Prostate gland (tissue), 2 donors: ENCODE data around the gene ARHGAP4. TPM values are rescaled to one million over a fixed set of nuclear protein-coding genes. Genes with fewer than 3 reads are reported as not detected.

Source experiments
- DNase-seq: peaks from one replicate; pipeline ENCODE4 v3.0.0-alpha.2; 2019; ENCODE audit warnings: low spot score
- H3K27ac ChIP-seq, 2 donors: fragments of 200-600 bp; sonication (generic); 2 replicates each; pipeline ENCODE4 v1.5.1; 2017 to 2019
- H3K27me3 ChIP-seq: fragments of 200-600 bp; sonication (generic); replicated peaks from 2 replicates; pipeline ENCODE4 v1.5.1; 2019; ENCODE audit not compliant: insufficient read depth
- H3K36me3 ChIP-seq, 2 donors: fragments of 200-600 bp; sonication (generic); 1 replicate in 1 of 2; 2 replicates in 1 of 2; pipeline versions ENCODE4 v1.5.1 to v1.8.1; 2017 to 2019
- H3K4me1 ChIP-seq: fragments of 200-600 bp; sonication (generic); replicated peaks from 2 replicates; pipeline ENCODE4 v1.5.1; 2019
- H3K4me3 ChIP-seq, 2 donors: fragments of 200-600 bp; sonication (generic); 2 replicates each; pipeline ENCODE4 v1.5.1; 2017 to 2019
- H3K9me3 ChIP-seq: fragments of 200-600 bp; sonication (generic); 2 replicates; pipeline ENCODE4 v1.5.1; 2017
- POLR2A ChIP-seq: fragments of 450-650 bp; IDR thresholded peaks from one replicate; pipeline ENCODE4 v1.6.1; 2016; ENCODE audit warnings: antibody characterized with exemption, mild to moderate bottlenecking
- POLR2AphosphoS5 ChIP-seq: sonication (generic); formaldehyde crosslinking; IDR thresholded peaks from one replicate; pipeline ENCODE4 v1.6.1; 2017; ENCODE audit warnings: antibody characterized with exemption
- WGBS: methylation state at CpG from one replicate; pipeline ENCODE4 v1.1.5; 2018; 5-methylcytosine and 5-hydroxymethylcytosine counted together
- intact Hi-C: fragments of 100-400 bp; cut with DNase I; formaldehyde crosslinking; loops from one replicate; pipeline ENCODE4 v1.14.2; 2022
- total RNA-seq, 2 donors: library from RNA; depleted of rRNA; stranded (reverse); fragments of >200 nt; gene quantifications; one replicate each; pipeline ENCODE4 v1.1.0, GENCODE V29; 2016
- TF ChIP-seq, protein P1 (sequence below), 4 experiments: fragments of 200-600 bp in 2 of 4; fragments of 450-650 bp in 2 of 4; sonication (generic) in 2 of 4; IDR thresholded peaks; 1 replicate in 3 of 4; 2 replicates in 1 of 4; pipeline ENCODE4 v1.5.1; 2016 to 2019; ENCODE audit warnings: antibody characterized with exemption in 4 of 4, mild to moderate bottlenecking in 2 of 4, moderate library complexity in 2 of 4

Gene ARHGAP4
- total RNA-seq, 2 donors from 2014 or later: 11.9 to 41.1 TPM

DNA sequence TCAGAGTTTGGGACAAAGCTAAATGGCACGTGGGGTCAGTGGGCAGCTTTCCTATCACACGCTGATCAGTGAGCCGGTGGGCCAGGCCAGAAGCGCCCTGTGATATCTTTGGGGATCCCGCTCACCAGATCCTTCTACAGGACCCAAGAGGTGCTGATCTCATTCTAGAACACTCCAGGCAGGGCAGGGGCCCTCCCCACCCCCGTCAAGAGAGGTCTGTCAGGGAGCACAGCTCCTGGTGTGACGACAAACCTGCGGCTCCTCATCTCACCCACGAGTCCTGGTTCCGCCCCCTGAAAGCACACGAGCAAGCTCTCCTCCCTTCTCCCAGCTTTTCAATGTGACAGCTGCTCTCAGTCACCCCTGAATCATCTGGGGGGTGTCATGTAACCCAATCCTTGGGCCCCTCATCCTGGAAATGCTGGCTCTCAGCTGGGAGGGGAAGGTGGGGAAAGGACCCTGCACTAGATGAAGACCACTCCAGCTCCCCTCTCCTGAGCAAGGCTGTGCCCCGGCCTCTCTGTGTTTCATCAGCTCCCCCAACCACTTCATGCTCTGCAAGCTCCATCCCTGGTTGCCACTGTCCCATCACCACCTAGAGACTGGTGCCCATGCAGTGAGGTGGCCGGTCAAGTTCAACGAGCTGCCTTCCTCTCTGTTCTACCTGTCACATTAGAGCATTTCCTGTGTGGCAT, 40.9 kb upstream of the ARHGAP4 start:
- no peak for TF ChIP-seq POLR2AphosphoS5
- TF ChIP-seq, protein P1, sequence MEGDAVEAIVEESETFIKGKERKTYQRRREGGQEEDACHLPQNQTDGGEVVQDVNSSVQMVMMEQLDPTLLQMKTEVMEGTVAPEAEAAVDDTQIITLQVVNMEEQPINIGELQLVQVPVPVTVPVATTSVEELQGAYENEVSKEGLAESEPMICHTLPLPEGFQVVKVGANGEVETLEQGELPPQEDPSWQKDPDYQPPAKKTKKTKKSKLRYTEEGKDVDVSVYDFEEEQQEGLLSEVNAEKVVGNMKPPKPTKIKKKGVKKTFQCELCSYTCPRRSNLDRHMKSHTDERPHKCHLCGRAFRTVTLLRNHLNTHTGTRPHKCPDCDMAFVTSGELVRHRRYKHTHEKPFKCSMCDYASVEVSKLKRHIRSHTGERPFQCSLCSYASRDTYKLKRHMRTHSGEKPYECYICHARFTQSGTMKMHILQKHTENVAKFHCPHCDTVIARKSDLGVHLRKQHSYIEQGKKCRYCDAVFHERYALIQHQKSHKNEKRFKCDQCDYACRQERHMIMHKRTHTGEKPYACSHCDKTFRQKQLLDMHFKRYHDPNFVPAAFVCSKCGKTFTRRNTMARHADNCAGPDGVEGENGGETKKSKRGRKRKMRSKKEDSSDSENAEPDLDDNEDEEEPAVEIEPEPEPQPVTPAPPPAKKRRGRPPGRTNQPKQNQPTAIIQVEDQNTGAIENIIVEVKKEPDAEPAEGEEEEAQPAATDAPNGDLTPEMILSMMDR (IDR thresholded peaks at IDR 0.05): no peak
- TF ChIP-seq POLR2A: no peak
- Histone ChIP-seq H3K27ac (peak overlapping the region in 1 of 2 donors; percentile 98), H3K27me3 (no peaks in the 10 kb centered on the region), H3K9me3 (no peaks in the 10 kb centered on the region), H3K36me3 (no peaks in the 10 kb centered on the region), H3K4me1 (no peaks in the 10 kb centered on the region), H3K4me3 (no peak overlapping the region)
- no peak for DNase-seq
- intact Hi-C loops: no loop called here
- 50% methylated on average over 10 of the region's 14 CpGs for WGBS

DNA sequence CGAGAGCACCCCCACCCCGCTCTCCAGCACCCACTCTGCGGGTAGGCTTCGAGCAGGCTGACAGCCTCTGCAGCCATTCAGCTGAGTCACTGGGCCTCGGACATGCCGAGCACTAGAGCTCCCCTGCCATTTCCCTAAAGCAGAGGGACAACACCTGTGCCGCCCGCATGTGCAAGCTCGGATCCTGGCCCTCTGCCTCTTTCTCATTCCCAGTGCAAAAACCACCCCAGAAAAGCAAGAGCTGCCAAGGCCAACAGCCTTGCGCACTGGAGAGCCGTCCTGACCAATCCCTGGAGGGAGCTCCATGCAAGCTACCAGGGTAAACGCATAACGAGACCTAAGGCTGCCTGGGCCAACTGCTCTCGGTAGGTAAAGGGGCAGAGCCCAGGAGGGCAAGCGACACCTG, 40.2 kb upstream of the ARHGAP4 start:
- DNase-seq: no peak
- 22% methylated on average over 13 of the region's 15 CpGs for WGBS
- Histone ChIP-seq H3K9me3 (no peaks in the 10 kb centered on the region), H3K27me3 (no peaks in the 10 kb centered on the region), H3K27ac (peak overlapping the region in 1 of 2 donors; percentile 5), H3K36me3 (no peaks in the 10 kb centered on the region), H3K4me3 (no peak overlapping the region), H3K4me1 (no peaks in the 10 kb centered on the region)
- TF ChIP-seq POLR2AphosphoS5 (no peak), POLR2A (no peak)
- TF ChIP-seq, protein P1 (IDR thresholded peaks at IDR 0.05): no peak
- intact Hi-C loops: no loop called here

DNA sequence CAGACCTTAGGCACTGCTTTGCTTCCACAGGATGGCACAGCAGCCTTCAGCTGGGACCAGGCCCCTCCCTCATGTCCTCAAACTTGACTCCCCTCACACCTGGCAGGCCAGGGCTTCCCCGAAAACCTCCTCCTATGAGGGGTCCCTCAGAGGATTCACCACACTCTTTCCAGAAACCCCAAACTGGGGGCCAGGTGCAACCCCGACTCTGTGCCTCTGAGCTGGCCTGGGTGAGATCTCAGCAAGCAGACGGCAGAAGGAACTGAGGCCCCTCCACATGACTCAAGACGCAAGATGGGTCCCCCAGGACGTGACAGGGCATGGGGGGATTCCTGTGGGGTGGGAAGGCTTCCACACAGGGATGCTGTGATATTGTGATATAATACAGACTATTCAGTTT, 39.3 kb upstream of the ARHGAP4 start:
- intact Hi-C loops: no loop called here
- no peak for DNase-seq
- WGBS: 100% methylated on average over 1 of the region's 5 CpGs
- no peaks in the 10 kb centered on the region for H3K36me3 ChIP-seq
- H3K4me3 ChIP-seq: no peak overlapping the region
- no peak for TF ChIP-seq POLR2A
- TF ChIP-seq, protein P1 (IDR thresholded peaks at IDR 0.05): no peak
- TF ChIP-seq POLR2AphosphoS5: no peak
- no peak overlapping the region for H3K27ac ChIP-seq
- no peaks in the 10 kb centered on the region for H3K4me1 ChIP-seq
- no peaks in the 10 kb centered on the region for H3K9me3 ChIP-seq
- no peaks in the 10 kb centered on the region for H3K27me3 ChIP-seq

DNA sequence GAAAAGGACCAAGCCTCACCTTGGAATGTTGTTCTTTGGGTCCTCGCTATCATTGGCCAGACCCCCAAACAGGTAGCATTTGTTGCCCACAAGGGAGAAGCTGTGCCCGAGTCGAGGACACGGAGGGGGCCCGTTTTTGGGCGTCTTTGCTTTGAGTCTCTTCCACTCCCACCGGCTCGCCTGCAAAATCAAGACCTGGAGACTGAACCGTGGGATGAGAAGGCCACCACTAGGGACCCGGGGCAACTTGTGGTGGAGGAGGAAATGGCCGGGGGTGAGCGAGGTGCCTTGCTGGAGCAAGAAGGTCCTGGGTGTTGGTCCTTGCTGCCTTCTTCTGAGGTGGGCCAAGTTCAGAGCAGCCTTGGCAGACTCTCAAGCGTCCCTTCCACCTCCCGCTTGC, 38.0 kb upstream of the ARHGAP4 start:
- intact Hi-C loops: no loop called here

More for the DNA sequence above, 38.0 kb upstream of the ARHGAP4 start:
- Histone ChIP-seq H3K27ac (no peak overlapping the region), H3K9me3 (no peaks in the 10 kb centered on the region), H3K4me3 (no peak overlapping the region), H3K27me3 (no peaks in the 10 kb centered on the region), H3K4me1 (no peaks in the 10 kb centered on the region), H3K36me3 (no peaks in the 10 kb centered on the region)
- no peak for DNase-seq
- TF ChIP-seq POLR2A: no peak
- TF ChIP-seq, protein P1 (IDR thresholded peaks at IDR 0.05): no peak
- no peak for TF ChIP-seq POLR2AphosphoS5
- WGBS: 88% methylated on average over 11 of the region's 14 CpGs
